HL-60/S4 treated with phorbol 12-myristate 13-acetate at 8.2 ng/mL for 4 days and 3 days (cell line): Measurements from ENCODE around the gene ZNF516.

Experiments used
- in situ Hi-C: fragments of 300-500 bp; cut with MboI; formaldehyde crosslinking; loops from 2 replicates; pipeline ENCODE4 v1.15.0; 2022; ENCODE audit warnings: low sequenced_read_pairs

Gene ZNF516

GRCh38 chr18:76350134-76351025 lies 144.7 kb downstream of the ZNF516 start:
- in situ Hi-C loops, result no loop called here

- in situ Hi-C loops, result no loop called here
Measured at GRCh38 chr18:76349067-76349715, 145.9 kb downstream of the ZNF516 start.

GRCh38 chr18:76348267-76349066 lies 146.6 kb downstream of the ZNF516 start:
- in situ Hi-C loops, result no loop called here

- in situ Hi-C loops, result no loop called here
Measured at GRCh38 chr18:76347341-76347740, 147.7 kb downstream of the ZNF516 start.

- in situ Hi-C loops, result no loop called here
Measured at GRCh38 chr18:76346490-76347130, 148.4 kb downstream of the ZNF516 start.

GRCh38 chr18:76345901-76346300 lies 149.1 kb downstream of the ZNF516 start:
- in situ Hi-C loops, result no loop called here

- in situ Hi-C loops, result no loop called here
Measured at GRCh38 chr18:76343938-76344569, 151.0 kb downstream of the ZNF516 start.

- in situ Hi-C loops, result no loop called here
Measured at GRCh38 chr18:76340410-76340809, 154.6 kb downstream of the ZNF516 start.

GRCh38 chr18:76339246-76339620 lies 155.8 kb downstream of the ZNF516 start:
- in situ Hi-C loops, result no loop called here

GRCh38 chr18:76338619-76339245 lies 156.3 kb downstream of the ZNF516 start:
- in situ Hi-C loops, result no loop called here

- in situ Hi-C loops, result no loop called here
Measured at GRCh38 chr18:76338088-76338487, 157.0 kb downstream of the ZNF516 start.

GRCh38 chr18:76335859-76336640 lies 159.0 kb downstream of the ZNF516 start:
- in situ Hi-C loops, result no loop called here

- in situ Hi-C loops, result no loop called here
Measured at GRCh38 chr18:76328140-76328539, 166.9 kb downstream of the ZNF516 start.

GRCh38 chr18:76323891-76324290 lies 171.2 kb downstream of the ZNF516 start:
- in situ Hi-C loops, result no loop called here

- in situ Hi-C loops, result no loop called here
Measured at GRCh38 chr18:76322686-76323085, 172.4 kb downstream of the ZNF516 start.

GRCh38 chr18:76319366-76319765 lies 175.7 kb downstream of the ZNF516 start:
- in situ Hi-C loops, result no loop called here

- in situ Hi-C loops, result no loop called here
Measured at GRCh38 chr18:76318607-76319006, 176.4 kb downstream of the ZNF516 start.

GRCh38 chr18:76317136-76317535 lies 177.9 kb downstream of the ZNF516 start:
- in situ Hi-C loops, result no loop called here

- in situ Hi-C loops, result no loop called here
Measured at GRCh38 chr18:76315722-76316230, 179.3 kb downstream of the ZNF516 start.
